T-helper 1 cell treated with Interleukin-12 subunit alpha and Interleukin-12 subunit beta and Interleukin-4 antibody, amounts not matched to agents 30 μg/mL and 1 μg/mL, for 36 hours (primary cell): ENCODE measurements around the gene GBF1.

Experiments
- H3K27ac Mint-ChIP-seq: one replicate; pipeline ENCODE4 v1.8.0; 2021; ENCODE audit warnings: mild to moderate bottlenecking, mixed read lengths
- H3K27me3 Mint-ChIP-seq: one replicate; pipeline ENCODE4 v1.8.0; 2021; ENCODE audit warnings: low read depth, mixed read lengths
- H3K36me3 Mint-ChIP-seq: one replicate; pipeline ENCODE4 v1.8.0; 2021; ENCODE audit warnings: low read depth, mixed read lengths
- H3K4me1 Mint-ChIP-seq: one replicate; pipeline ENCODE4 v1.8.0; 2021; ENCODE audit warnings: low read depth, mixed read lengths
- H3K4me3 Mint-ChIP-seq: one replicate; pipeline ENCODE4 v1.8.0; 2021; ENCODE audit warnings: mild to moderate bottlenecking, moderate library complexity, mixed read lengths
- H3K9me3 Mint-ChIP-seq: one replicate; pipeline ENCODE4 v1.8.0; 2021; ENCODE audit warnings: mixed read lengths

The GBF1 gene

DNA sequence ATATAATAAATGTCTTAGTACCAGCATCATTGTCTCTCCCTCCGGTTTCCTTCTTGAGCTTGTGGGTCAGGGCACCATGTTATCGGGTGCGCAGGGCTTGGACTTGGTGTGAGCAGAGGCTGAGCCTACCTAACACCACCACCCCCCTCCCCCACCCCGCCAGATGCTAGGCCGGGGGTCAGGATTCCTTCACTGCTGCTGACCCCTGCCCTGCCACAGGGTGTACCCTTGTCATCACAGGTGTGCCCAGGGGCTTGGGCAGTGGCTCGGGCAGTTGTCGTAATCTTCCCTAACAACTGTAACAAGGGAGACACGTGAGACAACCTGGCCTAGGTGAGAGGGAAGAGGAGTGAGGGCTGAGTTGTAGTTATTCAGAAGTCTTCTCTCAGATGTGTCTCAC, 137.5 kb downstream of the GBF1 start:
- Mint-ChIP-seq H3K27ac (no peak overlapping the region), H3K36me3 (peaks cover 21% of the 10 kb centered on the region), H3K4me3 (no peak overlapping the region), H3K4me1 (peaks cover 12% of the 10 kb centered on the region), H3K9me3 (no peaks in the 10 kb centered on the region), H3K27me3 (no peaks in the 10 kb centered on the region)

DNA sequence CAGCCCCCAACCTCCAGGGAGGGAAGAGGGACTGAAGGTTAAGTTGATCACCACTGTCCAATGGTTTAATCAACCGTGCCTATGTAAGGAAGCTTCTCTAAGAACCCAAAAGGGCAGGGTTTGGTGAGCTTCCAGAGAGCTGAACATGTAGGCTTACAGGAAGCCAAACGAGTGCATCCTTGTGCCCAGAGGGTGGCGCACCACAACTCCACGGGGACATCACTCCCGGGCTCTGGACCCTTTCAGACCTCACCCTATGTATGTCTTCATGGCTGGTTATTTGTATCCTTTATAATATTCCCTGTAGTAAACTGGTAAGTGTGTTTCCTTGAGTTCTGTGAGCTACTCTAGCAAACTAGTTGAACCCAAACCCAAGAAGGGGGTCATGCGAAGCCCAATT, 138.7 kb downstream of the GBF1 start:
- no peaks in the 10 kb centered on the region for H3K9me3 Mint-ChIP-seq
- H3K4me1 Mint-ChIP-seq: peaks cover 12% of the 10 kb centered on the region
- no peaks in the 10 kb centered on the region for H3K27me3 Mint-ChIP-seq
- H3K4me3 Mint-ChIP-seq: no peak overlapping the region
- H3K36me3 Mint-ChIP-seq: peaks cover 18% of the 10 kb centered on the region
- H3K27ac Mint-ChIP-seq: no peak overlapping the region

GRCh38 chr10:102384606-102385429, 139.5 kb downstream of the GBF1 start:
- no peaks in the 10 kb centered on the region for H3K9me3 Mint-ChIP-seq
- no peak overlapping the region for H3K4me3 Mint-ChIP-seq
- H3K36me3 Mint-ChIP-seq: peaks cover 13% of the 10 kb centered on the region
- H3K27me3 Mint-ChIP-seq: peaks cover 1% of the 10 kb centered on the region
- H3K27ac Mint-ChIP-seq: no peak overlapping the region
- H3K4me1 Mint-ChIP-seq: peaks cover 12% of the 10 kb centered on the region

DNA sequence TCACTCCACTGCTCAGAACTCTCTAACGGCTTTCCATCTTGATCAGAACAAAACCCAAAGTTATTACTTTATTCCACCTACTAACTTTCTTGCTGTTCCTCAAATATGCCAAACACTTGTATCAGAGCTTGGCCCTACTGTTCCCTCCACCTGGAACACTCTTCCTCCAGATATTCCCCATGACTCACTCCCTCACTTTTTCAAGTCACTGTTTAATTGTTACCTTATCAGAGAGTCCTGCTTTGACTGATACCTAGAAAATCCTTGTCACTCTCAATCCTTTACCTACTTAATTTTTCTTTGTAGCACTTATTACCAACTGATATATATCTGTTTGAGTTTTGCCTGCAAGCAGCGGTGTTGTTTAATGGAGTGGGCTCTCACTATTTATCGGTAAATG, 144.6 kb downstream of the GBF1 start:
- H3K9me3 Mint-ChIP-seq: no peaks in the 10 kb centered on the region
- peaks cover 17% of the 10 kb centered on the region for H3K4me1 Mint-ChIP-seq
- H3K27ac Mint-ChIP-seq: no peak overlapping the region
- H3K27me3 Mint-ChIP-seq: peaks cover 5% of the 10 kb centered on the region
- peaks cover 1% of the 10 kb centered on the region for H3K36me3 Mint-ChIP-seq
- H3K4me3 Mint-ChIP-seq: no peak overlapping the region

DNA sequence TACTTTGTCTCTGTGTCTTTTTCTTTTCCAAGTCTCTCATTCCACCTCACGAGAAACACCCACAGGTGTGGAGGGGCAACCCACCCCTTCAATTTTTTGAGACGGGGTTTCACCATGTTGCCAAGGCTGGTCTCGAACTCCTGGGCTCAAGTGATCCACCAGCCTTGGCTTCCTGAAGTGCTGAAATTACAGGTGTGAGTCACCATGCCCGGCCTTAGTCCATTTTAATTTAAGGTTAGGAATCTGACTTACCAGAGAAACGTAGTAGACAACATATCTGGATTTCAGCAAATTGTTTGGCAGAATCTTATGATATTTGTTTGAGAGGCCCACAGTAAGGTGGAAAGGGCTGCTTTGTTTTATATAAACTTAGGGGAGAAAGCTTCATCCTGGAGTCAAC, 147.0 kb downstream of the GBF1 start:
- Mint-ChIP-seq H3K4me3 (no peak overlapping the region), H3K4me1 (peaks cover 23% of the 10 kb centered on the region), H3K27me3 (peaks cover 5% of the 10 kb centered on the region), H3K27ac (peak overlapping the region; percentile 28), H3K36me3 (peaks cover 16% of the 10 kb centered on the region), H3K9me3 (no peaks in the 10 kb centered on the region)

GRCh38 chr10:102393411-102394078, 148.2 kb downstream of the GBF1 start:
- Mint-ChIP-seq H3K27ac (peak overlapping the region; percentile 97), H3K36me3 (peaks cover 29% of the 10 kb centered on the region), H3K27me3 (peaks cover 5% of the 10 kb centered on the region), H3K4me1 (peaks cover 35% of the 10 kb centered on the region), H3K4me3 (peak overlapping the region; percentile 90), H3K9me3 (no peaks in the 10 kb centered on the region)

GRCh38 chr10:102394079-102394800, 148.9 kb downstream of the GBF1 start:
- peak overlapping the region; percentile 90 for H3K4me3 Mint-ChIP-seq
- H3K4me1 Mint-ChIP-seq: peaks cover 38% of the 10 kb centered on the region
- H3K27me3 Mint-ChIP-seq: peaks cover 5% of the 10 kb centered on the region
- H3K27ac Mint-ChIP-seq: peak overlapping the region; percentile 97
- H3K9me3 Mint-ChIP-seq: no peaks in the 10 kb centered on the region
- peaks cover 32% of the 10 kb centered on the region for H3K36me3 Mint-ChIP-seq

DNA sequence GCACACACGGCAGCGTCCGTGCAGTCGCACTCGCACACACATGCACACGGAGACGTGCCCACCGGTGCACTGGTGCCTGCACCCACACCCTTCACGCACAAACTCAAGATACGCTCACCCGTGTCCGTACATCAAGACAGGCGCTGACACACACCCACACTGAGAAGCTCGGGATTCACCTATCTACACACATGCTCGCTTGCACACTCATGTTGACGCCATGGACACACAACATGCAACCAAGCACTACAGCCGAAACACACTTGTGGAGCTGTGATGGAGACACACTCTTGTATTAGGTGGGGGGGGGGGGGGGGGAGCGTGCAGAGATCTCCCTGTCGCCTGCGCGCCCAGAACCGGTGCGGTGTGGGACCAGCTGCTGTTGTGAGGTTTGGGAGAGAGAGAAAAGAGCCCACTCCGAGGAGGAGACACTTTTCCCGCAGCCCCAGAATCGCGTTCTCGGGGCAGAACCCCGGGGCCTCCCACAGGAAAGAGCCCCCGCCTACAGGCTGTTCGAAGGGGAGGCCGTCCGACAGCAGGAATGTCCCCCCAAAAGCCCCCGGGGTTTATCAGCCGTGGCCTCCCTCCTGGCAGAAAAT, 149.6 kb downstream of the GBF1 start:
- peaks cover 37% of the 10 kb centered on the region for H3K36me3 Mint-ChIP-seq

DNA sequence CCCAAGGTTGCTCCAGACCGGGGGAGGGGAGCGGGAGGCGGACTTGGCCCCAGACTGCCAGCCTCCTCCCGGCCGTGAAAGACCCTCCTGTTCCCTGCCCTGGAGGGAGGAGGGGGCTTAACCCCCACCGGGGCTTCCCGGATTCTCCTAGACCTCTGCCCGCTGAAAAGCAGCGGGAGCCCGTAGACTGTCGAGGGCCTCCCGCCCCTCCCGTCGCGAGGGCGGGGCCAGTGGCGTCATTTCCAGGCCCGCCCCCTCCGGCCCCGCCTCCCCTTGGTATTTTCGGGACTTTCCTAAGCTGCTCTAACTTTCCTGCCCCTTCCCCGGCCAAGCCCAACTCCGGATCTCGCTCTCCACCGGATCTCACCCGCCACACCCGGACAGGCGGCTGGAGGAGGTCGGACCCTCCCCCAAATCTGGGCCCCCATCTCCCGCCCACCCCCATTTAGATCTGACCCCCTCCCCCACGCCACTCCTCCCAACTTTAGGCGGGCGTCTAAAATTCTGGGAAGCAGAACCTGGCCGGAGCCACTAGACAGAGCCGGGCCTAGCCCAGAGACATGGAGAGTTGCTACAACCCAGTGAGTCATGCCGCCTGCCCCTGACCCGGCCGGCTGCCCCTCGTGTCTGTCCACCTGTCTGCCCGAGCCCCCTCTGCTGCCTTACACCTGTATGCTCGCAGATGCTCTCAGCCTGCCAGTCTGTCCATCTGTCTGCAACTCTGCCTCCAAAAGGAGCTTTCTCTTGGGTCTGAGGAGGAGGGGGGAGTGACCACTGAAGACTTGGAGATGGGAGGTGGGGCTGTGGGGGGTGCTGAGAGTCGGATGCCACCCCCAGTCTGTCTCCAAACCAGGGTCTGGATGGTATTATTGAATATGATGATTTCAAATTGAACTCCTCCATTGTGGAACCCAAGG, 150.3 kb downstream of the GBF1 start, which contains the start of gene NFKB2:
TSS of gene NFKB2 (plus strand) at position 306 of the 917 bp plus-strand sequence. CDS start at position 561, 255 bp downstream.
- no peaks in the 10 kb centered on the region for H3K27me3 Mint-ChIP-seq
- no peaks in the 10 kb centered on the region for H3K9me3 Mint-ChIP-seq
- peaks cover 46% of the 10 kb centered on the region for H3K4me1 Mint-ChIP-seq
- peaks cover 43% of the 10 kb centered on the region for H3K36me3 Mint-ChIP-seq
- H3K4me3 Mint-ChIP-seq: peak within 1 kb of the TSS; percentile 90
- peak within 1 kb of the TSS; percentile 97 for H3K27ac Mint-ChIP-seq

More for the DNA sequence above, 149.6 kb downstream of the GBF1 start:
- Mint-ChIP-seq H3K9me3 (no peaks in the 10 kb centered on the region), H3K4me1 (peaks cover 43% of the 10 kb centered on the region), H3K4me3 (peak overlapping the region; percentile 90), H3K27ac (peak overlapping the region; percentile 97), H3K27me3 (peaks cover 3% of the 10 kb centered on the region)

DNA sequence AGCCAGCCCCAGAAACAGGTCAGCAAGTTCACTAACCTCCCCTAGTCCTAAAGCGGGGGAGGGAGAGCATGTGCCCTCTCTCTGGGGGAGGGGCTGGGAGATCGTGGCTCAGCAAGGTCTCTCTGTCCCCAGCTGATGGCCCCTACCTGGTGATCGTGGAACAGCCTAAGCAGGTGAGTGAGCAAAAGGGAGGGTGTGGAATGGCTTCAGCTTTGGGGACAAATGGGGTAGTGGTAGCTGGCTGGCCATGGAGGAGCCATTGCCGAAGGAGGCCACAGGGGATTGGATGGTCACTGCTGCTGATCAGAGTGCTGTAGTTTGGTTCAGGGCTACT, 151.0 kb downstream of the GBF1 start:
- H3K27ac Mint-ChIP-seq: peak overlapping the region; percentile 97
- H3K36me3 Mint-ChIP-seq: peaks cover 43% of the 10 kb centered on the region
- no peaks in the 10 kb centered on the region for H3K27me3 Mint-ChIP-seq
- peaks cover 44% of the 10 kb centered on the region for H3K4me1 Mint-ChIP-seq
- peak overlapping the region; percentile 90 for H3K4me3 Mint-ChIP-seq
- H3K9me3 Mint-ChIP-seq: no peaks in the 10 kb centered on the region

GRCh38 chr10:102396730-102397151, 151.4 kb downstream of the GBF1 start:
- H3K36me3 Mint-ChIP-seq: peaks cover 45% of the 10 kb centered on the region
- no peaks in the 10 kb centered on the region for H3K27me3 Mint-ChIP-seq
- peaks cover 44% of the 10 kb centered on the region for H3K4me1 Mint-ChIP-seq
- no peaks in the 10 kb centered on the region for H3K9me3 Mint-ChIP-seq
- peak overlapping the region; percentile 90 for H3K4me3 Mint-ChIP-seq
- peak overlapping the region; percentile 97 for H3K27ac Mint-ChIP-seq

GRCh38 chr10:102397222-102398171, 152.2 kb downstream of the GBF1 start:
- no peaks in the 10 kb centered on the region for H3K9me3 Mint-ChIP-seq
- peaks cover 48% of the 10 kb centered on the region for H3K36me3 Mint-ChIP-seq
- peak overlapping the region; percentile 97 for H3K27ac Mint-ChIP-seq
- no peaks in the 10 kb centered on the region for H3K27me3 Mint-ChIP-seq
- peaks cover 44% of the 10 kb centered on the region for H3K4me1 Mint-ChIP-seq
- H3K4me3 Mint-ChIP-seq: peak overlapping the region; percentile 90
